Prostate gland (tissue), 2 donors: ENCODE results near the gene SLC25A11. TPM values are rescaled to one million over a fixed set of nuclear protein-coding genes. Genes with fewer than 3 reads are reported as not detected.
A peak's percentile ranks its signal among the peaks of the same experiment; 100 is the strongest.
"Not testable (repeated sequence)": the region's sequence is repeated elsewhere in the genome, so short reads cannot be mapped to it uniquely, and the experiment has no call there.

Experiments
- DNase-seq: peaks from one replicate; pipeline ENCODE4 v3.0.0-alpha.2; 2019; ENCODE audit warnings: low spot score
- H3K27ac ChIP-seq, 2 donors: fragments of 200-600 bp; sonication (generic); 2 replicates each; pipeline ENCODE4 v1.5.1; 2017 to 2019
- H3K27me3 ChIP-seq: fragments of 200-600 bp; sonication (generic); replicated peaks from 2 replicates; pipeline ENCODE4 v1.5.1; 2019; ENCODE audit not compliant: insufficient read depth
- H3K36me3 ChIP-seq, 2 donors: fragments of 200-600 bp; sonication (generic); 1 replicate in 1 of 2; 2 replicates in 1 of 2; pipeline versions ENCODE4 v1.5.1 to v1.8.1; 2017 to 2019
- H3K4me1 ChIP-seq: fragments of 200-600 bp; sonication (generic); replicated peaks from 2 replicates; pipeline ENCODE4 v1.5.1; 2019
- H3K4me3 ChIP-seq, 2 donors: fragments of 200-600 bp; sonication (generic); 2 replicates each; pipeline ENCODE4 v1.5.1; 2017 to 2019
- H3K9me3 ChIP-seq: fragments of 200-600 bp; sonication (generic); 2 replicates; pipeline ENCODE4 v1.5.1; 2017
- POLR2A ChIP-seq: fragments of 450-650 bp; IDR thresholded peaks from one replicate; pipeline ENCODE4 v1.6.1; 2016; ENCODE audit warnings: antibody characterized with exemption, mild to moderate bottlenecking
- POLR2AphosphoS5 ChIP-seq: sonication (generic); formaldehyde crosslinking; IDR thresholded peaks from one replicate; pipeline ENCODE4 v1.6.1; 2017; ENCODE audit warnings: antibody characterized with exemption
- WGBS: methylation state at CpG from one replicate; pipeline ENCODE4 v1.1.5; 2018; 5-methylcytosine and 5-hydroxymethylcytosine counted together
- intact Hi-C: fragments of 100-400 bp; cut with DNase I; formaldehyde crosslinking; loops from one replicate; pipeline ENCODE4 v1.14.2; 2022
- total RNA-seq, 2 donors: library from RNA; depleted of rRNA; stranded (reverse); fragments of >200 nt; gene quantifications; one replicate each; pipeline ENCODE4 v1.1.0, GENCODE V29; 2016
- TF ChIP-seq, protein P1 (sequence below), 4 experiments: fragments of 200-600 bp in 2 of 4; fragments of 450-650 bp in 2 of 4; sonication (generic) in 2 of 4; IDR thresholded peaks; 1 replicate in 3 of 4; 2 replicates in 1 of 4; pipeline ENCODE4 v1.5.1; 2016 to 2019; ENCODE audit warnings: antibody characterized with exemption in 4 of 4, mild to moderate bottlenecking in 2 of 4, moderate library complexity in 2 of 4

SLC25A11 gene
- total RNA-seq, 2 donors from 2014 or later: 40.5 to 68.0 TPM

DNA sequence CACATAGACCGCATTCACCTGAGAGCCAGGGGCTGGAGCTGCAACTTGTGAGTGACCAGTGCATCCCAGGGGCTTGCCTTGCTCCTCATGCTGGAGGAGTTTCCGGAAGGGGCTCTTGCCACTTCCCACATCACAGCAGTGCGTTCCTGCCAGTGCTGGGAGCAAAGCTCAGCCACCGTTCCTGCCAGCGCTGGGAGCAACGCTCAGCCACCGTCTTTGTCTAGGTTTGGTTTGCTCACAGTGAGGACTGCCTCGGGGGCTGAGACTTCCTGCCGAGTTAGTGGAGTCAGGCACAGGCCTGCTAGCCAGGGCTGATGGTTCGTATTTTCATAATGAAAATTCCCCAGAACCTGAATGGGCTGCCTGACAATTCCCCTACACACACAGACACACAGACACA lies 31.5 kb downstream of the SLC25A11 start:
- intact Hi-C loops: loop anchor here (2.0 to 5.0 kb wide), 2 partner anchors 79 to 154 kb away; partner anchors contain the start of gene CAMTA2
- no peak overlapping the region for H3K4me3 ChIP-seq
- 33% methylated on average over 8 of the region's 10 CpGs for WGBS
- peak overlapping the region; percentile 51 to 62 for H3K27ac ChIP-seq
- H3K27me3 ChIP-seq: no peaks in the 10 kb centered on the region
- H3K4me1 ChIP-seq: peaks cover 3% of the 10 kb centered on the region
- TF ChIP-seq POLR2AphosphoS5 (no peak), POLR2A (no peak)
- TF ChIP-seq, protein P1, sequence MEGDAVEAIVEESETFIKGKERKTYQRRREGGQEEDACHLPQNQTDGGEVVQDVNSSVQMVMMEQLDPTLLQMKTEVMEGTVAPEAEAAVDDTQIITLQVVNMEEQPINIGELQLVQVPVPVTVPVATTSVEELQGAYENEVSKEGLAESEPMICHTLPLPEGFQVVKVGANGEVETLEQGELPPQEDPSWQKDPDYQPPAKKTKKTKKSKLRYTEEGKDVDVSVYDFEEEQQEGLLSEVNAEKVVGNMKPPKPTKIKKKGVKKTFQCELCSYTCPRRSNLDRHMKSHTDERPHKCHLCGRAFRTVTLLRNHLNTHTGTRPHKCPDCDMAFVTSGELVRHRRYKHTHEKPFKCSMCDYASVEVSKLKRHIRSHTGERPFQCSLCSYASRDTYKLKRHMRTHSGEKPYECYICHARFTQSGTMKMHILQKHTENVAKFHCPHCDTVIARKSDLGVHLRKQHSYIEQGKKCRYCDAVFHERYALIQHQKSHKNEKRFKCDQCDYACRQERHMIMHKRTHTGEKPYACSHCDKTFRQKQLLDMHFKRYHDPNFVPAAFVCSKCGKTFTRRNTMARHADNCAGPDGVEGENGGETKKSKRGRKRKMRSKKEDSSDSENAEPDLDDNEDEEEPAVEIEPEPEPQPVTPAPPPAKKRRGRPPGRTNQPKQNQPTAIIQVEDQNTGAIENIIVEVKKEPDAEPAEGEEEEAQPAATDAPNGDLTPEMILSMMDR (IDR thresholded peaks at IDR 0.05): no peak
- DNase-seq: no peak
- no peaks in the 10 kb centered on the region for H3K9me3 ChIP-seq
- H3K36me3 ChIP-seq: no peaks in the 10 kb centered on the region

- intact Hi-C loops: loop anchor here (5.0 kb wide), 1 partner anchor 81 kb away; the partner anchor contains the start of gene CAMTA2
- H3K4me1 ChIP-seq, DNase-seq: not testable (repeated sequence)
These were observed 33.2 kb downstream of the SLC25A11 start for GRCh38 chr17:4906642-4907041.

DNA sequence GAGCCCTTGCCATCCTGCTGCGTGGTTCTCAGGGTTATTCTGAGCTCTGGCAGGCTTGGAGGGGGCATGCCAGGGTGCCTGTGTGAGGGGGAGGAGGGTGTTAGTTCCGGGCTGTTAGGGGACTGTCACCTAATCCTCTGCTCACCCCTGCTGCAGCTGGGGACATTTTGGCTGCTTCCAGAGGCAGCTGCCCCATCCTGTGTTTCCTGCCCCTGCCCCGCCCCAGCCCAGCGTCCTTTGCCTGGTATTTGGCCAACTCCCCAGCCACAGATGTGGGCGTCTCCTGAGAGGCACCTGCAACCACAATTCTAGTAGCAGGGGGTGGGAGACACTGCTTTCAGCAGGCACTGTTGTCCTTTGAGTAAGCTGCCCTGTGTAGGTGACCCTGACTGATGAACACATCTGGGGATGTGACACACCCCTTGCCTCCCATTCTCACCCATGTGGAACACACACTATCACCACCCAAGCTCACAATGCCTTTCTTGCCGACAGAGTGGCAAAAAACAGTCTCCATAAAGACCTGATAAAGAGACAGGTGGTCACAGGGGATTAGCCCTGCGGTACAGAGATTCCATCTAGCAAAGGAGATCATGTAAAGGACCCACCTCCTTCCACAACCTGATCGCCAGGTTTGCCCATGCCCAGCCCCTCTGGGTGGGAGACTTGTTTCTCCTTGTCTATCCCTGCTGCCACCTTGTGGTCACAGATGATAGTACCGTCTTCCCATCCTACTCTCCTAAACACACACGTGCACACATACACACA lies 36.6 kb downstream of the SLC25A11 start, which contains the start of gene CHRNE:
CHRNE (minus strand) TSS at position 48 of the 768 bp plus-strand sequence; CDS start at position 13, 35 bp downstream.
- Histone ChIP-seq H3K4me3 (no peak within 1 kb of the TSS), H3K9me3 (no peaks in the 10 kb centered on the region), H3K27me3 (no peaks in the 10 kb centered on the region), H3K27ac (peak within 1 kb of the TSS in 1 of 2 donors; percentile 30), H3K4me1 (peaks cover 3% of the 10 kb centered on the region), H3K36me3 (no peaks in the 10 kb centered on the region)
- intact Hi-C loops: no loop called here
- TF ChIP-seq, protein P1 (IDR thresholded peaks at IDR 0.05): peak; percentile 40 to 85 (median 69)
- TF ChIP-seq POLR2A (no peak), POLR2AphosphoS5 (peak; percentile 45)
- WGBS: 9% methylated on average over 10 of the region's 10 CpGs
- peak; percentile 89 for DNase-seq

More at GRCh38 chr17:4906642-4907041, 33.2 kb downstream of the SLC25A11 start:
- H3K27ac ChIP-seq, H3K36me3 ChIP-seq, H3K27me3 ChIP-seq, H3K4me3 ChIP-seq, H3K9me3 ChIP-seq: not testable (repeated sequence)

DNA sequence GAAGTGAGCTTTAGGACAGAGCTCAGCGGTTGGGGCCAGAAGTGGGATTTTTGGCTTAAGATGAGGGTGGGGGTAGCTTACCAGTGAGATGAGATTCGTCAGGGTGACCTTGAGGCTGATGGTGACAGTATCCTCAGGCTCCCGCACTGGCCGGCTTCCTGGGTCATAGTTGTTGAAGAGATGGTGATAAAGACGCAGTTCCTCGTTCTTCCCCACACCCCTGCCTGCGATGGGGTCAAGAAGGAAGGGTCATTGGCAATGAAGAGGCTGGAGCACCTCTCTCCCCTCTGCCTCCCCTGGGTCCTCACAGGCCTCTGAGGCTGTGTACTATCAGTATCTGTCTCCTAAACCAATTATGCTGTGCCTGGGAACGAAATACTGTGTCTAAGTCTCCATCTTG lies 37.3 kb downstream of the SLC25A11 start:
- H3K27ac ChIP-seq: no peak overlapping the region

DNA sequence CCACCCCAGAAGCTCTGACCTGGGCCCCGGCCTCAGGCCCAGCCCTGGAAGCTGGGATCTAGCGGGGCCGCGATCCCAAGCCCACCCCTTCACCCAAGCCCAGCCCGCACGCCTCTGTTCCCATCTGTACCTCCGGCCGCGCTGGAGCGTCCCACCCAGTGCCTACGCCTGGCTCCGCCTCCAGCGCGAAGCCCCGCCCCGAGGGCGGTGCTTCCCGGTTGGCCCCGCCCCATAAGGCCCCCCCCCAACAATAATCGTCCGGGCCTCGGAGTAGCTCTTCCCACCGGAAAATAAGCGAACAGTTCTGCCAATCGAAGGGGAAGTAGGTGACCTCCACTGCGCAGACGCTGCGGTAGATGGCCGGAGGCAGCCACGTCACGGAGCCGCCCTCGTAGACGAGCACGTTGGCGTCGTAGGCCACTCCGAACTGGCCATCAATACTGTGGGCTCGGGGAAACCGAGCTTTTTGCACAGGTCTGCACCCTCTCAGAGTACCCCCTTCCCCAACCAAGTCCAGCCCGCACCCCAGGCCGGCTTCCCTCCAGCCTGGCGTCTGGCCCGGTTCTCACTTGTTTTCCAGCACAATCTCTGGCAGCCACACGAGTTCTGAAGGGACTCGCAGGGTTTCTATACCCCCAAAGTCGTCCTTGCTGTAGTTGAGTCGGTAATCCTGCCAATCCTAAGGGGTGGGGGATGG lies 38.0 kb downstream of the SLC25A11 start:
- no peak for DNase-seq
- no peak for TF ChIP-seq POLR2AphosphoS5
- TF ChIP-seq, protein P1 (IDR thresholded peaks at IDR 0.05): no peak
- no peak for TF ChIP-seq POLR2A
- H3K27me3 ChIP-seq: no peaks in the 10 kb centered on the region
- no peaks in the 10 kb centered on the region for H3K36me3 ChIP-seq
- intact Hi-C loops: no loop called here
- H3K27ac ChIP-seq: no peak overlapping the region
- H3K4me1 ChIP-seq: peaks cover 3% of the 10 kb centered on the region
- H3K9me3 ChIP-seq: no peaks in the 10 kb centered on the region
- H3K4me3 ChIP-seq: no peak overlapping the region
- WGBS: 68% methylated on average over 48 of the region's 48 CpGs

More for the DNA sequence above, 37.3 kb downstream of the SLC25A11 start:
- H3K4me3 ChIP-seq: no peak overlapping the region
- H3K4me1 ChIP-seq: peaks cover 3% of the 10 kb centered on the region
- intact Hi-C loops: no loop called here
- H3K9me3 ChIP-seq: no peaks in the 10 kb centered on the region
- WGBS: 77% methylated on average over 8 of the region's 8 CpGs
- no peak for DNase-seq
- no peaks in the 10 kb centered on the region for H3K36me3 ChIP-seq
- H3K27me3 ChIP-seq: no peaks in the 10 kb centered on the region
- TF ChIP-seq, protein P1 (IDR thresholded peaks at IDR 0.05): no peak
- no peak for TF ChIP-seq POLR2A
- TF ChIP-seq POLR2AphosphoS5: no peak
